ENCODE measurements around the gene PPP1R1A. TPM values are rescaled to one million over a fixed set of nuclear protein-coding genes. Genes with fewer than 3 reads are reported as not detected.

The PPP1R1A gene
- total RNA-seq, 1 donor from 2014 or later: 10.8 TPM

DNA sequence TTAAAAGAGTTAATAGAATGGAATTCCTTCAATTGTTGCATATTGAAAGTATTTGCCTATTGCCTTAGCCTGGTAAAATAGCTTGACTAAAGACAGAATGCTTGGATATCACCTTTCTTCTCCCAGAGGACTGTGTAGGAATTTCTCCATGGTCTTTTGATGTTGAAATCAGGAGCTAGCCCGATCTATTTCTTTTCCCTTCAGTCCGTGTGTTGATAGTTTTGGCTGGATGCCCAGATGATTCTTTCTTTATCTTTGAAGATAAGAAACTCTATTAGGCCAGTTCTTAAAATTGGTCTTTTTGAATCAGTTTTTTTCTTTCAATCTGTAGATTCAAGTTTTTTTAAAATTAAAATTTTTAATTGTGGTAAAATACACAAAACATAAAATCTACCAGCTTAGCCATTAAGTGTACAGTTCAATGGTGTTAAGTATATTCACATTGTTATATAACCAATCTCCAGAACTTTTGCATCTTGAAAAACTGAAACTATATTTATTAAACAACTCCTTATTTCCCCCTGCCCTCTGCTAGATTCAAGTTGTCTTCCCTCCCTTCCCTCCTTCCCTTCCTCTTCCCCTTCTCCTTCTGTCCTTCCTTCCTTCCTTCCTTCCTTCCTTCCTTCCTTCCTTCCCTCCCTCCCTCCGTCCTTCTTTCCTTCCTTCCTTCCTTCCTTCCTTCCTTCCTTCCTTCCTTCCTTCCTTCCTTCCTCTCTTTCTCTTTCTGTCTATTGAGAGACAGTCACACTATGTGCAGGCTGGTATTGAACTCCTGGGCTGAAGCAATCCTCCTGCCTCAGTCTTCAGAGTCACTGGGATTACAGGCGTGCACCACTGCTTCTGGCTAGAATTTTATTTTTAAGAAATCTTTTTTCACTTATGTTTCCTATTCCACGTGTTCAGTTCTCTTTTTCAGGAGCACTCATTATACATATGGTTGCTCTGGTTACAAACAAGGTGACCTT is 36.1 kb upstream of the PPP1R1A start:
- H3K4me1 ChIP-seq: no peaks in the 10 kb centered on the region

DNA sequence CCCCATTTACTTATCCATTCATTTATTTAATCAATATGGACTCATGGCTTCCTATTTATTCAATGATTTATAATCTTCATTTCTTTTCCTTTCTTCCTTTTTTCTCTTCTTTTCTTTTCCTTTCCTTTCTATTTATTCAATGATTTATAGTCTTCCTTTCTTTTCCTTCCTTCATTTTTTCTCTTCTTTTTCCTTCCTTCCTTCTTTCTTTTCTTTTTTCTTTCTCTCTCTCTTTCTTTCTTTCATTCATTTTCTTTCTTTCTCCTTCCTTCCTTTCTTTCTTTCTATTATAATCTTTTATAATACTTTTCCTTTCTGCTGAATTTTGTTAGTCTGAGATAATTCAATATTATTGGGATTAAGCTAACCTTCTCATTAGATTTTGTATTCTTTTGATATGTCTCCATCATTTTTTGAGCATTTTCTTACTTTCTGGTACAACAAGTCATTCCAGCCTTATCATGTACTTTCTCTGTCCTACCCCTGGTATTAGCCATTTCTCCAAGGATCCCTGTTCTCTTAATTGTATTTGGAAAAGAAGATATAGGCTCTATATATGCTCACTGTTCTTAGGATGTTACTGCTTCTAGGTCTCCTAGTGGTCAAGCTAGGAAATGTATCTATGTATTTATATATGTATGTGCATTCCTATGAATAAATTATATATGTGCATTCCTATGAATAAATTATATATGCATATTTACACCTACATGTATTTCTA is 34.2 kb upstream of the PPP1R1A start:
- Histone ChIP-seq H3K27ac (no peak overlapping the region), H3K4me3 (no peak overlapping the region), H3K36me3 (no peaks in the 10 kb centered on the region), H3K27me3 (no peaks in the 10 kb centered on the region), H3K9me3 (no peaks in the 10 kb centered on the region), H3K4me1 (no peaks in the 10 kb centered on the region)
- TF ChIP-seq POLR2A (IDR thresholded peaks at IDR 0.05) (no peak), POLR2AphosphoS5 (IDR thresholded peaks at IDR 0.05; ENCODE audit: insufficient read depth in 1 of 2, low read depth in 1 of 2) (no peak)
- TF ChIP-seq, protein P1, sequence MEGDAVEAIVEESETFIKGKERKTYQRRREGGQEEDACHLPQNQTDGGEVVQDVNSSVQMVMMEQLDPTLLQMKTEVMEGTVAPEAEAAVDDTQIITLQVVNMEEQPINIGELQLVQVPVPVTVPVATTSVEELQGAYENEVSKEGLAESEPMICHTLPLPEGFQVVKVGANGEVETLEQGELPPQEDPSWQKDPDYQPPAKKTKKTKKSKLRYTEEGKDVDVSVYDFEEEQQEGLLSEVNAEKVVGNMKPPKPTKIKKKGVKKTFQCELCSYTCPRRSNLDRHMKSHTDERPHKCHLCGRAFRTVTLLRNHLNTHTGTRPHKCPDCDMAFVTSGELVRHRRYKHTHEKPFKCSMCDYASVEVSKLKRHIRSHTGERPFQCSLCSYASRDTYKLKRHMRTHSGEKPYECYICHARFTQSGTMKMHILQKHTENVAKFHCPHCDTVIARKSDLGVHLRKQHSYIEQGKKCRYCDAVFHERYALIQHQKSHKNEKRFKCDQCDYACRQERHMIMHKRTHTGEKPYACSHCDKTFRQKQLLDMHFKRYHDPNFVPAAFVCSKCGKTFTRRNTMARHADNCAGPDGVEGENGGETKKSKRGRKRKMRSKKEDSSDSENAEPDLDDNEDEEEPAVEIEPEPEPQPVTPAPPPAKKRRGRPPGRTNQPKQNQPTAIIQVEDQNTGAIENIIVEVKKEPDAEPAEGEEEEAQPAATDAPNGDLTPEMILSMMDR (IDR thresholded peaks at IDR 0.05): no peak
- intact Hi-C loops (cut with DNase I): no loop called here
- DNase-seq (ENCODE audit: extremely low spot score in 2 of 2): no peak

More for the DNA sequence above, 36.1 kb upstream of the PPP1R1A start:
- H3K4me3 ChIP-seq: no peak overlapping the region
- no peaks in the 10 kb centered on the region for H3K36me3 ChIP-seq
- H3K27ac ChIP-seq: no peak overlapping the region
- no peaks in the 10 kb centered on the region for H3K27me3 ChIP-seq
- TF ChIP-seq, protein P1 (IDR thresholded peaks at IDR 0.05): no peak
- no peak for TF ChIP-seq POLR2AphosphoS5 (IDR thresholded peaks at IDR 0.05; ENCODE audit: insufficient read depth in 1 of 2, low read depth in 1 of 2)
- no peak for TF ChIP-seq POLR2A (IDR thresholded peaks at IDR 0.05)
- DNase-seq (ENCODE audit: extremely low spot score in 2 of 2): no peak
- intact Hi-C loops (cut with DNase I): no loop called here
- no peaks in the 10 kb centered on the region for H3K9me3 ChIP-seq

DNA sequence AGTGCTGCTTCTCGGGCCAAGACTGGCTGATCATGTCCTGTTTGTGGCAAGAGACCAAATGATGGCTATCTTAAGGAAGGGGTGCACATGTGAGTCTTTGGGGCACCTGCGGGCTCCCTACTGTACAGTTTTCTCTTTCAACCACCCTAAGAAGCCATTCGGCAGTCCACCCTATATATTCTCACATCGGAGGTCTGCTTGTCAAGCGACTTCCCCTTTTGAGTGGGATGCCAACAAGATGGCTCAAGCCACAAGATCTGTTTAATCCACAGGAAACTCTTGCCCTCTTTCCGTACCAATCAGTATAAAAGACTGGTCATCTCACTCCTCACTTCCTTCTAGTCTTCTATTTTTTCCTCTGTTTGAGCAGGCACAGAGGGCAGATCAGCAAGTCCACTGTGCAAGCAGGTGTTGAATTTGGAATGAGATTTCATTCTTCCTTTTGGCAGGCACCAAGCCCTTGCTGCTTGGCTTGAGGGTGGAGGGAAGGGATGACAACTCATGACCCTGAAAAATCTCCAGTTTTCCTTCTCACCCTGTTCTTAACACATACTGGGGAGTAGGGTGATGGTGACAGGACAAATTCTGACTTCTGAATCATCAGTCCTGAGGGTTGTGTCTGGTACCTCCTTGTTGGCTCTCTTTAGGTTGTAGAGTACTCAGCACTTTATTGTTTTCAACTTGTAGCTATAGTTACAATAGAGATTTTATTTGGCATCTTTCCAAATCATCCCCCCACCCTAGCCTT is 28.6 kb upstream of the PPP1R1A start:
- intact Hi-C loops (cut with DNase I): no loop called here
- H3K4me3 ChIP-seq: no peak overlapping the region
- DNase-seq (ENCODE audit: extremely low spot score in 2 of 2): no peak
- no peaks in the 10 kb centered on the region for H3K36me3 ChIP-seq
- TF ChIP-seq, protein P1 (IDR thresholded peaks at IDR 0.05): no peak
- no peak for TF ChIP-seq POLR2A (IDR thresholded peaks at IDR 0.05)
- no peak for TF ChIP-seq POLR2AphosphoS5 (IDR thresholded peaks at IDR 0.05; ENCODE audit: insufficient read depth in 1 of 2, low read depth in 1 of 2)
- H3K4me1 ChIP-seq: no peaks in the 10 kb centered on the region
- no peaks in the 10 kb centered on the region for H3K27me3 ChIP-seq
- H3K27ac ChIP-seq: no peak overlapping the region
- H3K9me3 ChIP-seq: no peaks in the 10 kb centered on the region

DNA sequence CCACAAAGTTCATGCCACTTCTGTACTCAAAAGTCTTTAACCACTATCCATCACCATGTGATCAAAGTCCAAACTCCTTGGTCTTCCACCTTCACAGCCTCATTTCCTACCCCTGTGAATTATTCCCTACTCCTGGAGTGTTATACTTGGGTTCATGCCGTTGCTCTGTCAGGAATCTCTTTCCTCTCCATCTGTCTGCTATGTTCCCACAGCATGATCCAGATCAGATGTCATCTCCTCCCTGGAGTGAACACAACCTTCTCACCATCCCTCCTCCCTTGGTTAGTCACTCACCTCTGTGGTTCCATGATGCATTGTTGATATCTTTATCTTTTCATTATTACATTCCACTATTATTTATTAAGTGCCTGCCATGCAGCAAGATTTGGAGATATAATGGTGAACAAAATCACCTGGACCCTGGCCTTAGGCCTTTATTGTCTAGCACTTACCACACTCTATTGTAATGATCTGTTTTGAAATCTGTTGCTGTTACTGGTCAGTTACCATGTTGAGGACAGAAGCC is 23.8 kb upstream of the PPP1R1A start:
- DNase-seq (ENCODE audit: extremely low spot score in 2 of 2): no peak
- Histone ChIP-seq H3K27ac (no peak overlapping the region), H3K4me1 (no peaks in the 10 kb centered on the region), H3K27me3 (no peaks in the 10 kb centered on the region), H3K36me3 (no peaks in the 10 kb centered on the region), H3K4me3 (no peak overlapping the region), H3K9me3 (no peaks in the 10 kb centered on the region)
- TF ChIP-seq POLR2AphosphoS5 (IDR thresholded peaks at IDR 0.05; ENCODE audit: insufficient read depth in 1 of 2, low read depth in 1 of 2) (no peak), POLR2A (IDR thresholded peaks at IDR 0.05) (no peak)
- TF ChIP-seq, protein P1 (IDR thresholded peaks at IDR 0.05): no peak
- intact Hi-C loops (cut with DNase I): no loop called here
